WTC11 (cell line): ENCODE data around the gene NRXN3.

Source experiments
- CTCF ChIP-seq: fragments of 200-600 bp; IDR thresholded peaks from 2 replicates; pipeline ENCODE4 v1.8.0; 2022; ENCODE audit warnings: antibody characterized with exemption
- NFYB ChIP-seq: sonication (generic); formaldehyde crosslinking; conservative IDR thresholded peaks from 2 replicates; pipeline ENCODE4 v1.8.0; 2022; ENCODE audit warnings: low read depth, missing genetic modification reagents
- TF ChIP-seq, protein P1 (sequence below): sonication (generic); formaldehyde crosslinking; IDR thresholded peaks from 2 replicates; pipeline ENCODE4 v1.8.0; 2022; ENCODE audit warnings: mild to moderate bottlenecking, missing genetic modification reagents
- TF ChIP-seq, protein P2 (sequence below): sonication (generic); formaldehyde crosslinking; IDR thresholded peaks from 2 replicates; pipeline ENCODE4 v1.8.0; 2022; ENCODE audit warnings: mild to moderate bottlenecking, missing genetic modification reagents

GRCh38 chr14:79525416-79525815, 1355.2 kb downstream of the NRXN3 start:
- TF ChIP-seq CTCF (no peak), NFYB (CRISPR knock-in tag) (no peak)
- TF ChIP-seq, protein P1, sequence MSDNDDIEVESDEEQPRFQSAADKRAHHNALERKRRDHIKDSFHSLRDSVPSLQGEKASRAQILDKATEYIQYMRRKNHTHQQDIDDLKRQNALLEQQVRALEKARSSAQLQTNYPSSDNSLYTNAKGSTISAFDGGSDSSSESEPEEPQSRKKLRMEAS, result no peak
- TF ChIP-seq, protein P2, sequence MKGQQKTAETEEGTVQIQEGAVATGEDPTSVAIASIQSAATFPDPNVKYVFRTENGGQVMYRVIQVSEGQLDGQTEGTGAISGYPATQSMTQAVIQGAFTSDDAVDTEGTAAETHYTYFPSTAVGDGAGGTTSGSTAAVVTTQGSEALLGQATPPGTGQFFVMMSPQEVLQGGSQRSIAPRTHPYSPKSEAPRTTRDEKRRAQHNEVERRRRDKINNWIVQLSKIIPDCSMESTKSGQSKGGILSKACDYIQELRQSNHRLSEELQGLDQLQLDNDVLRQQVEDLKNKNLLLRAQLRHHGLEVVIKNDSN, result no peak
